Glutamatergic neuron (in vitro differentiated cells): ENCODE measurements around the gene COLEC12. TPM values are rescaled to one million over a fixed set of nuclear protein-coding genes. Genes with fewer than 3 reads are reported as not detected.

Source experiments
- DNase-seq: peaks from one replicate; pipeline ENCODE4 v3.0.0; 2022
- H3K27ac Mint-ChIP-seq: one replicate; pipeline ENCODE4 v1.8.0; 2020; ENCODE audit warnings: mild to moderate bottlenecking, mixed read lengths, inconsistent platforms; ENCODE audit not compliant: unreplicated experiment
- H3K27me3 Mint-ChIP-seq: one replicate; pipeline ENCODE4 v1.8.0; 2020; ENCODE audit warnings: mild to moderate bottlenecking, moderate library complexity, mixed read lengths, inconsistent platforms; ENCODE audit not compliant: unreplicated experiment
- H3K36me3 Mint-ChIP-seq: one replicate; pipeline ENCODE4 v1.8.0; 2020; ENCODE audit warnings: mild to moderate bottlenecking, mixed read lengths, inconsistent platforms; ENCODE audit not compliant: unreplicated experiment
- H3K4me1 Mint-ChIP-seq: one replicate; pipeline ENCODE4 v1.8.0; 2020; ENCODE audit warnings: mild to moderate bottlenecking, low read depth, mixed read lengths, inconsistent platforms; ENCODE audit not compliant: unreplicated experiment
- H3K4me3 Mint-ChIP-seq: one replicate; pipeline ENCODE4 v1.8.0; 2020; ENCODE audit warnings: mild to moderate bottlenecking, mixed read lengths, inconsistent platforms; ENCODE audit not compliant: unreplicated experiment
- H3K9me3 Mint-ChIP-seq: one replicate; pipeline ENCODE4 v1.8.0; 2020; ENCODE audit warnings: mild to moderate bottlenecking, moderate library complexity, mixed read lengths, inconsistent platforms; ENCODE audit not compliant: unreplicated experiment
- total RNA-seq: library from RNA; stranded (reverse); fragmentation: NEBNext Ultra II Directional; extraction: Animal tissue kit (Norgen Biotek cat#: 25700); gene quantifications from one replicate; pipeline ENCODE4 v1.2.1, GENCODE V29; 2021; ENCODE audit not compliant: unreplicated experiment
- TF ChIP-seq, protein P1 (sequence below): fragments of 200-600 bp; sonication (generic); IDR thresholded peaks from one replicate; pipeline ENCODE4 v1.5.0; 2021; ENCODE audit not compliant: partially characterized antibody, unreplicated experiment

COLEC12 gene
- total RNA-seq, 1 donor from 2014 or later: 0.20 TPM

DNA sequence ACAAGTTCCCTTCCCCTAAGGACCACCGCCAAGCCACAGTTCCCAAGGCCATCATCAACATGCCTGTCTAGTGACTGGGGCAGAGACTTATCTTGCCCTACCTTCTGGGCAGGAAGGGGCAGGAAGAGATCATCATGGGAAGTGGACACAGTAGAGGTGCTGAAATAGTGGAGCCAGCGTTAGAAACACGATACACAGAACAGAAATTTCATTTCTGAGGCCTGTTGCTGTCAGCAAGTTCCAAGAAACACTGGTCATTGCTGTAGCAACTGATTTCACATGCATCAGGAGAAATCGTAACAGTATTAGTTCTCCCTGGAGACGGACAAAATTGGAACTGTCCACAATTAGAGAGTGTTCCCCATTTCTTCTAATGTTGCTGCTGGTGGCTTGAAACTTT is 83.0 kb downstream of the COLEC12 start:
- no peak overlapping the region for H3K27ac Mint-ChIP-seq
- TF ChIP-seq, protein P1, sequence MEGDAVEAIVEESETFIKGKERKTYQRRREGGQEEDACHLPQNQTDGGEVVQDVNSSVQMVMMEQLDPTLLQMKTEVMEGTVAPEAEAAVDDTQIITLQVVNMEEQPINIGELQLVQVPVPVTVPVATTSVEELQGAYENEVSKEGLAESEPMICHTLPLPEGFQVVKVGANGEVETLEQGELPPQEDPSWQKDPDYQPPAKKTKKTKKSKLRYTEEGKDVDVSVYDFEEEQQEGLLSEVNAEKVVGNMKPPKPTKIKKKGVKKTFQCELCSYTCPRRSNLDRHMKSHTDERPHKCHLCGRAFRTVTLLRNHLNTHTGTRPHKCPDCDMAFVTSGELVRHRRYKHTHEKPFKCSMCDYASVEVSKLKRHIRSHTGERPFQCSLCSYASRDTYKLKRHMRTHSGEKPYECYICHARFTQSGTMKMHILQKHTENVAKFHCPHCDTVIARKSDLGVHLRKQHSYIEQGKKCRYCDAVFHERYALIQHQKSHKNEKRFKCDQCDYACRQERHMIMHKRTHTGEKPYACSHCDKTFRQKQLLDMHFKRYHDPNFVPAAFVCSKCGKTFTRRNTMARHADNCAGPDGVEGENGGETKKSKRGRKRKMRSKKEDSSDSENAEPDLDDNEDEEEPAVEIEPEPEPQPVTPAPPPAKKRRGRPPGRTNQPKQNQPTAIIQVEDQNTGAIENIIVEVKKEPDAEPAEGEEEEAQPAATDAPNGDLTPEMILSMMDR: no peak
- H3K4me3 Mint-ChIP-seq: no peak overlapping the region
- DNase-seq: no peak
- no peaks in the 10 kb centered on the region for H3K36me3 Mint-ChIP-seq
- no peaks in the 10 kb centered on the region for H3K27me3 Mint-ChIP-seq
- no peaks in the 10 kb centered on the region for H3K9me3 Mint-ChIP-seq
- no peaks in the 10 kb centered on the region for H3K4me1 Mint-ChIP-seq

DNA sequence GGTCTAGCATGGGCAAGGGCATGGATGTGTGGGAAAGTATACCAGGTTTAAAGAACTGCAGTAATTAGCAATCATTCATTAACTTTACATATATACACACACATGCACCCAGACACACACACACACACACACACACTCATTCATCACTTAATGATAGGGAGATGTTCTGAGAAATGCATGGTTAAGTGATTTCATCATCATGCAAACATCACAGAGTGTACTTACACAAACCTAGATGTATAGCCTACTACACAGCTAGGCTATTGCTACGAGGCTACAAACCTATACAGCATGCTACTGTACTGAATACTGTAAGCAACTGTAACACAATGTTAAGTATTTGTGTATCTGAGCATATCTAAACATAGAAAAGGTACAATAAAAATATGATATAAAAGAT is 83.6 kb downstream of the COLEC12 start:
- TF ChIP-seq, protein P1: no peak
- no peaks in the 10 kb centered on the region for H3K27me3 Mint-ChIP-seq

DNA sequence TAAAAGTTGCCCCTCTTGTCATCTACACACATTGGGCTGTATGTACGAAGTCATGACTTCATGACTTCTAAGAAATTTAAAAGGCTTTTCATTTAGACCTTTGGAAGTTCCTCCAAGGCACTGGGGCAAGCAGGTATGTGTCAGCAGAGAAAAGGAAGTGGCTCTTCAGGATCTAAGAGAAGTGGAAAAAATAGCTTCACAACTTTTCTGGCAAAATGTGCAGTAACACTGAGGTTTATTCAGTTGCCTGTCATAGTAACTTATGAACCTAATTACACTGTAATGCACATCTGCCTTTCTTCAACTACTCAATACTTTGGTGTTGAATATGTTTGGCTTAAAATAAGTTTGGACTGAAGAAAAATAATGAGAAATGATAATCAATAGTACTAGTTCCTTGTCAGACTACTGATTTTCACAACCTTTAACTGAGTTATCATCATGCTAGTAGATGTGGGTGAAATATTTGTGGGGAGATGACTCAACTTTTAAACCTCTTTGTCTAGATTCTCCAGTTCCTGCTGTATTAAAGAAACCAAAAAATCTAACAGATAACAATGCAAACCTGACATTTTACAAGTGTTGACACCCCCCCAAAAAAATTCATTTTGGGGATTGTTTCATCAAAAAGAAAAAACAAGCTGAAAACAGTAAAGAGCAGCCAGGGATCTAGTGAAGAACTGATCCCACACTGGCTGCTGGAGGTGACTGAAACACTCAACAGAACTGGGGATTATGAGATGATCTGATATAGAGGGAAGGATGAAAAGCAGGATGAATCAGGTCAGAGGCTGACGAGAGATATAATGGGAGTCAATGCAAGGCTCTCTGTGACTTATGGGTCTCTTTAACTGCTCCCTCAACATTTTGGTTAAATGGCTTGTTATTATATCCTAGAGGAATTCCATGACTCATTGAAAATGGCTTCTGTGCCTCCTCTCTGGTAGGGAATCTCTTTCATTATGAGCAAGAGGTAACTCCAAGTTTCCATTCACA is 84.6 kb downstream of the COLEC12 start:
- Mint-ChIP-seq H3K4me1 (no peaks in the 10 kb centered on the region), H3K36me3 (no peaks in the 10 kb centered on the region), H3K27me3 (no peaks in the 10 kb centered on the region), H3K4me3 (no peak overlapping the region), H3K27ac (no peak overlapping the region), H3K9me3 (no peaks in the 10 kb centered on the region)
- TF ChIP-seq, protein P1: no peak
- no peak for DNase-seq

More for the DNA sequence above, 83.6 kb downstream of the COLEC12 start:
- H3K36me3 Mint-ChIP-seq: no peaks in the 10 kb centered on the region
- no peak for DNase-seq
- no peaks in the 10 kb centered on the region for H3K4me1 Mint-ChIP-seq
- H3K9me3 Mint-ChIP-seq: no peaks in the 10 kb centered on the region
- no peak overlapping the region for H3K27ac Mint-ChIP-seq
- H3K4me3 Mint-ChIP-seq: no peak overlapping the region

DNA sequence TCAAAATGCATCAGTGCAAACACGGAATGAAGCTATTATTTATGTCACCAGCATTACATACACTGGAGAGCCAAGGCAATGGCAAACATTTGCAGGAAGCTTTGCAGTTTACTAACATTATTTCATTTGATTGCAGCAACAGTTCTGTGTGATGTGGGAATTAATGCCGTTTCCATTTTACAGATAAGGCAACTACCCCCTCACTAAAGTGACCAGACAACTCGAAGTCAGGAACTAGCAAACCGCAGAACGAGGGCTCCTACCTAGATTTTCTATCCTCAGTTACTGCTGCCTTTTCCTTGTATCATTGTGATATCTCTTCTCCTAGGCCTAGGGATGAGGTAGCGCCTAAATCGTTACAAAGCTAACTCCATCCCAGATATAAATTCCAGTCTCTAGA is 85.5 kb downstream of the COLEC12 start:
- no peak overlapping the region for H3K27ac Mint-ChIP-seq
- no peaks in the 10 kb centered on the region for H3K36me3 Mint-ChIP-seq

DNA sequence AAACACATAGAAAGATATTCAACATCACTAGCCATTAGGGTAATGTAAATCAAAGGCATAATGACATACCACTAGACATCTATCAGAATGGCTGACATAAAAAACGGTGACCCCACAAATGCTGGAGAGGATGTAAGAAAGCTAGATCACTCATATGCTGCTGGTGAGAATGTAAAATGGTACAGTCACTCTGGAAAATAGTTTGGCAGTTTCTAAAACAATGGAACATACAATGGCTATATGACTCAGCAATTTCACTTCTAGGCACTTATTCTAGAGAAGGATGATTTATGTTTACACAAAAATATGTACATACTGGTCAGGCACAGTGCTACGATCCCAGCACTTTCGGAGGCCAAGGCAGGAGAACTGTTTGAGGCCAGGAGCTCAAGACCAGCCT is 87.3 kb downstream of the COLEC12 start:
- no peaks in the 10 kb centered on the region for H3K9me3 Mint-ChIP-seq
- TF ChIP-seq, protein P1: no peak

More for the DNA sequence above, 85.5 kb downstream of the COLEC12 start:
- TF ChIP-seq, protein P1: no peak
- H3K4me1 Mint-ChIP-seq: no peaks in the 10 kb centered on the region
- DNase-seq: no peak
- no peaks in the 10 kb centered on the region for H3K9me3 Mint-ChIP-seq
- H3K4me3 Mint-ChIP-seq: no peak overlapping the region
- no peaks in the 10 kb centered on the region for H3K27me3 Mint-ChIP-seq

More for the DNA sequence above, 87.3 kb downstream of the COLEC12 start:
- DNase-seq: no peak
- H3K4me3 Mint-ChIP-seq: no peak overlapping the region
- H3K27me3 Mint-ChIP-seq: no peaks in the 10 kb centered on the region
- no peaks in the 10 kb centered on the region for H3K36me3 Mint-ChIP-seq
- no peaks in the 10 kb centered on the region for H3K4me1 Mint-ChIP-seq
- no peak overlapping the region for H3K27ac Mint-ChIP-seq
